ENCODE data around the gene TCIRG1.

- TF ChIP-seq CTCF (conservative IDR thresholded peaks at IDR 0.05; ENCODE audit: low read length) (no peak), EZH2phosphoT487 (IDR thresholded peaks at IDR 0.05; ENCODE audit: borderline replicate concordance) (no peak)
Measured at GRCh38 chr11:68089679-68090078, 50.9 kb downstream of the TCIRG1 start.
